Measurements from ENCODE around the gene OR6C2.

GRCh38 chr12:55420307-55420962 lies 23.4 kb upstream of the OR6C2 start:
- TF ChIP-seq, protein P1, sequence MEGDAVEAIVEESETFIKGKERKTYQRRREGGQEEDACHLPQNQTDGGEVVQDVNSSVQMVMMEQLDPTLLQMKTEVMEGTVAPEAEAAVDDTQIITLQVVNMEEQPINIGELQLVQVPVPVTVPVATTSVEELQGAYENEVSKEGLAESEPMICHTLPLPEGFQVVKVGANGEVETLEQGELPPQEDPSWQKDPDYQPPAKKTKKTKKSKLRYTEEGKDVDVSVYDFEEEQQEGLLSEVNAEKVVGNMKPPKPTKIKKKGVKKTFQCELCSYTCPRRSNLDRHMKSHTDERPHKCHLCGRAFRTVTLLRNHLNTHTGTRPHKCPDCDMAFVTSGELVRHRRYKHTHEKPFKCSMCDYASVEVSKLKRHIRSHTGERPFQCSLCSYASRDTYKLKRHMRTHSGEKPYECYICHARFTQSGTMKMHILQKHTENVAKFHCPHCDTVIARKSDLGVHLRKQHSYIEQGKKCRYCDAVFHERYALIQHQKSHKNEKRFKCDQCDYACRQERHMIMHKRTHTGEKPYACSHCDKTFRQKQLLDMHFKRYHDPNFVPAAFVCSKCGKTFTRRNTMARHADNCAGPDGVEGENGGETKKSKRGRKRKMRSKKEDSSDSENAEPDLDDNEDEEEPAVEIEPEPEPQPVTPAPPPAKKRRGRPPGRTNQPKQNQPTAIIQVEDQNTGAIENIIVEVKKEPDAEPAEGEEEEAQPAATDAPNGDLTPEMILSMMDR (IDR thresholded peaks at IDR 0.05) = no peak
- TF ChIP-seq POLR2A (IDR thresholded peaks at IDR 0.05) = no peak
